DOHH2 (cell line): Measurements from ENCODE around the gene SLIT1.

Experiments
- CTCF ChIP-seq: fragments of 200-600 bp; sonication (generic); IDR thresholded peaks from one replicate; pipeline ENCODE4 v1.5.1; 2014; ENCODE audit warnings: antibody characterized with exemption, mild to moderate bottlenecking, low read depth, low read length; ENCODE audit not compliant: poor library complexity, severe bottlenecking
- EZH2phosphoT487 ChIP-seq: fragments of 200-600 bp; sonication (generic); IDR thresholded peaks from 2 replicates; pipeline ENCODE4 v1.6.1; 2017; ENCODE audit warnings: borderline replicate concordance, mild to moderate bottlenecking, antibody characterized with exemption, low read length, moderate library complexity, mixed read lengths

GRCh38 chr10:97179731-97180362 lies 5.9 kb downstream of the SLIT1 start:
- TF ChIP-seq CTCF (no peak), EZH2phosphoT487 (no peak)
